ENCODE data around the gene PFKFB4. TPM values are rescaled to one million over a fixed set of nuclear protein-coding genes. Genes with fewer than 3 reads are reported as not detected.
"Not testable (repeated sequence)": the region's sequence is repeated elsewhere in the genome, so short reads cannot be mapped to it uniquely, and the experiment has no call there.

Gene PFKFB4
- total RNA-seq, 1 donor from 2014 or later: 19.4 TPM

- no peaks in the 10 kb centered on the region for H3K27me3 Mint-ChIP-seq (ENCODE audit: low read depth)
- no peak overlapping the region for H3K27ac Mint-ChIP-seq
- peaks cover 5% of the 10 kb centered on the region for H3K36me3 Mint-ChIP-seq
Observed at GRCh38 chr3:48478626-48479555, 77.7 kb downstream of the PFKFB4 start.

GRCh38 chr3:48477959-48478520, 78.6 kb downstream of the PFKFB4 start:
- no peak for DNase-seq (ENCODE audit: low spot score in 2 of 2, unreplicated experiment in 2 of 2)
- no peaks in the 10 kb centered on the region for H3K9me3 Mint-ChIP-seq
- H3K4me1 Mint-ChIP-seq: peaks cover 10% of the 10 kb centered on the region
- H3K4me3 Mint-ChIP-seq: no peak overlapping the region
- H3K36me3 Mint-ChIP-seq: peaks cover 5% of the 10 kb centered on the region
- TF ChIP-seq, protein P1, sequence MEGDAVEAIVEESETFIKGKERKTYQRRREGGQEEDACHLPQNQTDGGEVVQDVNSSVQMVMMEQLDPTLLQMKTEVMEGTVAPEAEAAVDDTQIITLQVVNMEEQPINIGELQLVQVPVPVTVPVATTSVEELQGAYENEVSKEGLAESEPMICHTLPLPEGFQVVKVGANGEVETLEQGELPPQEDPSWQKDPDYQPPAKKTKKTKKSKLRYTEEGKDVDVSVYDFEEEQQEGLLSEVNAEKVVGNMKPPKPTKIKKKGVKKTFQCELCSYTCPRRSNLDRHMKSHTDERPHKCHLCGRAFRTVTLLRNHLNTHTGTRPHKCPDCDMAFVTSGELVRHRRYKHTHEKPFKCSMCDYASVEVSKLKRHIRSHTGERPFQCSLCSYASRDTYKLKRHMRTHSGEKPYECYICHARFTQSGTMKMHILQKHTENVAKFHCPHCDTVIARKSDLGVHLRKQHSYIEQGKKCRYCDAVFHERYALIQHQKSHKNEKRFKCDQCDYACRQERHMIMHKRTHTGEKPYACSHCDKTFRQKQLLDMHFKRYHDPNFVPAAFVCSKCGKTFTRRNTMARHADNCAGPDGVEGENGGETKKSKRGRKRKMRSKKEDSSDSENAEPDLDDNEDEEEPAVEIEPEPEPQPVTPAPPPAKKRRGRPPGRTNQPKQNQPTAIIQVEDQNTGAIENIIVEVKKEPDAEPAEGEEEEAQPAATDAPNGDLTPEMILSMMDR (IDR thresholded peaks at IDR 0.05; ENCODE audit: unreplicated experiment): no peak
- no peaks in the 10 kb centered on the region for H3K27me3 Mint-ChIP-seq (ENCODE audit: low read depth)
- no peak overlapping the region for H3K27ac Mint-ChIP-seq

More at GRCh38 chr3:48478626-48479555, 77.7 kb downstream of the PFKFB4 start:
- no peak for DNase-seq (ENCODE audit: low spot score in 2 of 2, unreplicated experiment in 2 of 2)
- TF ChIP-seq, protein P1 (IDR thresholded peaks at IDR 0.05; ENCODE audit: unreplicated experiment): no peak
- Mint-ChIP-seq H3K4me3 (no peak overlapping the region), H3K9me3 (no peaks in the 10 kb centered on the region), H3K4me1 (peaks cover 4% of the 10 kb centered on the region)

DNA sequence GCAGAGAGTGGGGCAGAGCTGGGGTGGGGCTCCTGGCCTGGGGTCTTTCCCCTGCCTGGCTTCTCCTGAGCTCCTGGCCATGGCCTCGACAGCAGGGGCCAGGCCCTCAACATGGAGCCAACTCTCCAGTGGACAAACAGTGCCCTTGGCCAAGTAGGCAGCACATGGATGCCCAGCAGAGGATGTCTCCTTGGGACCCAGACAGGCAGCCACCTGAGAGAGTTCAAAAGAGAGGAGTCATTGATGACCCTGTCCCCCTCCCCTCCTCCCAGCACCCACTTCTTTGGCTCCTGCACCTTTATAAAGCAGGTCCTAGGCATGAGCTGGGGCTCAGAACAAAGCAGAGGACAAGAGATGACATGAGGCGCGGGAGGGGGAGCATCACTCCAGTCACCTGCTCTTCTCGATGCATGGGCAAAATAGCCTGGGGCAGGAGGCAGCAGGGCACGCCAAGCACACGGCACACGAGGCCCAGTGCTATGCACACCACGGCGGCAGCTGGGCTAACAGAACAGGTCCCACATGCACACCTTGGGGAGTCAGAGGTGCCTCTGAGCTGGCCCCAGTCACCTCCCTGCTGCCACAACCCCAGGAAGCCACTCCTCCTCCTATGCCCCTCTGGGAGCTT, 80.1 kb downstream of the PFKFB4 start:
- TF ChIP-seq, protein P1 (IDR thresholded peaks at IDR 0.05; ENCODE audit: unreplicated experiment): no peak
- Mint-ChIP-seq H3K4me3 (no peak overlapping the region), H3K4me1 (peaks cover 15% of the 10 kb centered on the region), H3K36me3 (peaks cover 5% of the 10 kb centered on the region), H3K27me3 (ENCODE audit: low read depth) (no peaks in the 10 kb centered on the region), H3K9me3 (no peaks in the 10 kb centered on the region), H3K27ac (no peak overlapping the region)
- no peak for DNase-seq (ENCODE audit: low spot score in 2 of 2, unreplicated experiment in 2 of 2)

DNA sequence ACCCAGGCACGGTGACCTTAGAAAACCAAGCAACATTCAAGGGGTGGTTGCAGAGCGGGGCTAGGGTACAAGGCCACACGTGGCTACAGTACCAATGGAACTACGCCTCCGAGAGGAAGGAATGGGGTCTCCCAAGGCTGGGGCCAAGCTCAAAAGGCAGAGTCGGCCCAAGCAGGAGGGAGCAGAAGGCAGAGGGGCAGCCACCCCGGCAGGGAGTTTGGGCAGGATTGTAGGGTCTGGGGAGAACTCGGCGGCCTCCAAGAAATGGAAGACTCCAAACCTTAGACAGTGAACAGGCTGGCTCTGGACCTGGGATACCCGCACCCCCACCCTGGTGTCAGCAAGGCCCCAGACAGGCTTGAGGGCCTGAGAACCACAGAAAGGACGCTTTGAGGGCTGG, 81.4 kb downstream of the PFKFB4 start:
- Mint-ChIP-seq H3K36me3 (peaks cover 4% of the 10 kb centered on the region), H3K4me1 (peaks cover 15% of the 10 kb centered on the region), H3K4me3 (no peak overlapping the region), H3K27ac (no peak overlapping the region), H3K9me3 (no peaks in the 10 kb centered on the region), H3K27me3 (ENCODE audit: low read depth) (no peaks in the 10 kb centered on the region)
- TF ChIP-seq, protein P1 (IDR thresholded peaks at IDR 0.05; ENCODE audit: unreplicated experiment): no peak
- DNase-seq (ENCODE audit: low spot score in 2 of 2, unreplicated experiment in 2 of 2): no peak

GRCh38 chr3:48474619-48475018, 82.0 kb downstream of the PFKFB4 start:
- DNase-seq (ENCODE audit: low spot score in 2 of 2, unreplicated experiment in 2 of 2): no peak
- H3K36me3 Mint-ChIP-seq: peaks cover 5% of the 10 kb centered on the region
- peak overlapping the region; percentile 90 for H3K27ac Mint-ChIP-seq
- peaks cover 18% of the 10 kb centered on the region for H3K4me1 Mint-ChIP-seq
- H3K27me3 Mint-ChIP-seq (ENCODE audit: low read depth): no peaks in the 10 kb centered on the region
- no peaks in the 10 kb centered on the region for H3K9me3 Mint-ChIP-seq
- TF ChIP-seq, protein P1 (IDR thresholded peaks at IDR 0.05; ENCODE audit: unreplicated experiment): no peak
- no peak overlapping the region for H3K4me3 Mint-ChIP-seq

DNA sequence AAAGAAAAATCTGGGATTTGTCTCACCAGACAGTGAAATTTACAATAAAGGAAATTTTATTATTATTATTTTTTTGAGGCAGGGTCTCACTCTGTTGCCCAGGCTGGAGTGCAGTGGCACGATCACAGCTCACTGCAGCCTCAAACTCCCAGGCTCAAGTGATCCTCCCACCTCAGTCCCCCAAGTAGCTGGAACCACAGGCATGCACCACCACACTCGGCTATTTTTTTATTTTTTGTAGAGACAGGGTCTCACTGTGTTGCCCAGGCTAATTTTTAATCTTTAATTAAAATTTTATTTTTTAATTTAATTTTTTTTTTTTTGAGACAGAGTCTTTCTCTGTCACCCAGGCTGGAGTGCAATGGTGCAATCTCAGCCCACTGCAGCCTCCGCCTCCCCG, 82.6 kb downstream of the PFKFB4 start:
- H3K9me3 Mint-ChIP-seq; H3K27ac Mint-ChIP-seq; H3K27me3 Mint-ChIP-seq (ENCODE audit: low read depth); H3K36me3 Mint-ChIP-seq; DNase-seq (ENCODE audit: low spot score in 2 of 2, unreplicated experiment in 2 of 2); H3K4me3 Mint-ChIP-seq: not testable (repeated sequence)
- peaks cover 18% of the 10 kb centered on the region for H3K4me1 Mint-ChIP-seq
